Heart right ventricle (tissue), 16 donors: ENCODE measurements around the gene E4F1. TPM values are rescaled to one million over a fixed set of nuclear protein-coding genes. Genes with fewer than 3 reads are reported as not detected.
A peak's percentile ranks its signal among the peaks of the same experiment; 100 is the strongest.

Experiments used
- ATAC-seq, 8 donors: fragments of 200-7000 bp; cut with Tn5 transposase; one replicate each; pipeline ENCODE4 v1.9.1; 2020; ENCODE audit warnings: mild to moderate bottlenecking in 8 of 8, moderate library complexity in 8 of 8, moderate number of reproducible peaks in 1 of 8
- DNase-seq, 2 donors: peaks; one replicate each; pipeline ENCODE4 v3.0.0-alpha.2; 2020
- H3K27ac ChIP-seq, 10 donors: fragments of 200-600 bp; sonication (generic) in 2 of 10; one replicate each; pipeline versions ENCODE4 v1.5.0 to v1.8.0; 2020 to 2022; ENCODE audit warnings: mild to moderate bottlenecking in 3 of 10
- H3K27me3 ChIP-seq, 7 donors: fragments of 200-600 bp; one replicate each; pipeline ENCODE4 v1.8.0; 2021 to 2022; ENCODE audit warnings: mild to moderate bottlenecking in 2 of 7
- H3K36me3 ChIP-seq, 9 donors: fragments of 200-600 bp; sonication (generic) in 1 of 9; one replicate each; pipeline versions ENCODE4 v1.5.0 to v1.8.0; 2020 to 2022; ENCODE audit warnings: mild to moderate bottlenecking in 2 of 9
- H3K4me1 ChIP-seq, 9 donors: fragments of 200-600 bp; sonication (generic) in 1 of 9; one replicate each; pipeline versions ENCODE4 v1.5.0 to v1.8.0; 2020 to 2022; ENCODE audit warnings: mild to moderate bottlenecking in 4 of 9
- H3K4me3 ChIP-seq, 10 donors: fragments of 200-600 bp; sonication (generic) in 2 of 10; one replicate each; pipeline versions ENCODE4 v1.5.0 to v1.8.0; 2020 to 2022; ENCODE audit warnings: mild to moderate bottlenecking in 7 of 10, moderate library complexity in 2 of 10
- H3K9me3 ChIP-seq, 11 donors: fragments of 200-600 bp in 10 of 11; sonication (generic) in 2 of 11; one replicate each; pipeline versions ENCODE4 v1.5.0 to v1.8.0; 2013 to 2022; ENCODE audit warnings: mild to moderate bottlenecking in 2 of 11, control low read depth in 1 of 11, moderate library complexity in 1 of 11
- CTCF ChIP-seq, 9 donors: fragments of 200-600 bp; sonication (generic) in 2 of 9; IDR thresholded peaks; one replicate each; pipeline versions ENCODE4 v1.5.0 to v1.8.0; 2021 to 2022; ENCODE audit warnings: antibody characterized with exemption in 9 of 9, mild to moderate bottlenecking in 5 of 9, moderate library complexity in 1 of 9
- WGBS, 2 donors: extraction: QIAGEN DNeasy Blood & Tissue Kit; methylation state at CpG; one replicate each; pipeline ENCODE4 v1.1.7; 2013; ENCODE audit warnings: inconsistent platforms in 1 of 2; 5-methylcytosine and 5-hydroxymethylcytosine counted together
- intact Hi-C, 10 donors: fragments of 100-400 bp; cut with DNase I; formaldehyde crosslinking; loops; one replicate each; pipeline versions ENCODE4 v1.11.1 to v1.14.2; 2022
- polyA plus RNA-seq, 2 donors: library from polyadenylated mRNA; stranded (reverse); fragments of 200-250 nt; gene quantifications; one replicate each; pipeline ENCODE4 v1.2.3, GENCODE V29; 2013
- total RNA-seq, 10 donors: library from RNA; stranded (reverse); fragmentation: NEBNext Ultra II Directional in 3 of 10; extraction: Animal tissue kit (Norgen Biotek cat#: 25700) in 3 of 10; gene quantifications; one replicate each; pipeline versions ENCODE4 v1.2.1 to v1.2.4, GENCODE V29; 2021 to 2023
- donor health status: Arrhythmogenic right ventricular cardiomyopathy.
- donor health status: ischemic (EF 13 %, LVEDD 7.1; RV severe dilation, severe dysfunction).
- donor health status: healthy with polysubstance abuse.
- donor health status: DM: no; HTN: yes; CAD: no.
- donor health status: DM: no; HTN: no; CAD: no.
- donor health status: ischemic (EF 25% LVEDD 6.9; RV normal size, moderate dysfunction).
- donor health status: ischemic (EF 25% LVEDD 5.7; RV mildly dilated, moderate dysfunction).
- donor health status: healthy.
- donor health status: DM: yes; HTN: yes; CAD: no.
- donor health status: Ischemic cardiomyopathy.
- donor health status: ischemic (EF 35%, LVEDD 5.7; RV mildly dilated, moderate dysfunction).
- donor health status: nonischemic (EF 11% LVEDD 7.7; RV severe dilation, severe dysfunction).
- donor health status: DM: yes; HTN: yes; CAD: no.
- donor health status: PGD.
- donor health status: ischemic (EF 29% LVEDD 5.4; RV normal size, mild dysfunction).
- donor health status: nonischemic (EF 23%, LVEDD 6.1; RV moderate dilation, normal function).

Gene E4F1
- total and polyA plus RNA-seq, 12 donors = 8.4 to 34.8 (median 10.9) TPM

GRCh38 chr16:2189252-2189893 lies 34.0 kb upstream of the E4F1 start:
- WGBS, 2 donors = 89 to 90% methylated on average over 24 to 25 of the region's 25 CpGs

GRCh38 chr16:2190002-2190658 lies 33.3 kb upstream of the E4F1 start:
- Histone ChIP-seq H3K4me1 (peaks cover 0 to 3% (median 2%) of the 10 kb centered on the region in 9 donors), H3K9me3 (no peaks in the 10 kb centered on the region), H3K36me3 (no peaks in the 10 kb centered on the region), H3K27ac (no peak overlapping the region), H3K4me3 (no peak overlapping the region), H3K27me3 (peaks cover 2 to 19% (median 15%) of the 10 kb centered on the region in 7 donors)
- intact Hi-C loops = loop anchor here in 1 of 10 donors (10.0 kb wide), 1 partner anchor 315 kb away; no protein-coding TSS in a partner anchor
- DNase-seq (no peak), ATAC-seq (no peak)
- 86 to 87% methylated on average over 24 of the region's 24 CpGs for WGBS, 2 donors
- no peak for TF ChIP-seq CTCF (IDR thresholded peaks at IDR 0.05)

More at GRCh38 chr16:2189252-2189893, 34.0 kb upstream of the E4F1 start:
- H3K36me3 ChIP-seq = no peaks in the 10 kb centered on the region
- intact Hi-C loops = no loop called here
- H3K9me3 ChIP-seq = no peaks in the 10 kb centered on the region
- no peaks in the 10 kb centered on the region for H3K4me1 ChIP-seq
- no peak overlapping the region for H3K27ac ChIP-seq
- DNase-seq (no peak), ATAC-seq (no peak)
- H3K27me3 ChIP-seq = peaks cover 0 to 11% (median 7%) of the 10 kb centered on the region in 7 donors
- no peak for TF ChIP-seq CTCF (IDR thresholded peaks at IDR 0.05)
- H3K4me3 ChIP-seq = no peak overlapping the region

- H3K4me1 ChIP-seq = peaks cover 4 to 10% (median 9%) of the 10 kb centered on the region in 9 donors
- no peak for DNase-seq
- H3K27me3 ChIP-seq = peaks cover 8 to 26% (median 22%) of the 10 kb centered on the region in 7 donors
- WGBS, 2 donors = 71 to 72% methylated on average over 24 to 25 of the region's 25 CpGs
- intact Hi-C loops = loop anchor here in 1 of 10 donors (10.0 kb wide), 1 partner anchor 314 kb away; no protein-coding TSS in a partner anchor
- peak in 1 of 8 donors; percentile 3 for ATAC-seq
- no peak overlapping the region for H3K4me3 ChIP-seq
- TF ChIP-seq CTCF (IDR thresholded peaks at IDR 0.05) = no peak
- H3K9me3 ChIP-seq = no peaks in the 10 kb centered on the region
- H3K27ac ChIP-seq = no peak overlapping the region
- no peaks in the 10 kb centered on the region for H3K36me3 ChIP-seq
Observed at GRCh38 chr16:2190659-2191445, 32.5 kb upstream of the E4F1 start.

- DNase-seq (no peak), ATAC-seq (peak in 2 of 8 donors; percentile 27 to 31)
- no peak overlapping the region for H3K4me3 ChIP-seq
- 46 to 62% methylated on average over 11 of the region's 11 CpGs for WGBS, 2 donors
- H3K9me3 ChIP-seq = no peaks in the 10 kb centered on the region
- no peaks in the 10 kb centered on the region for H3K36me3 ChIP-seq
- H3K27me3 ChIP-seq = peaks cover 10 to 28% (median 26%) of the 10 kb centered on the region in 7 donors
- no peak overlapping the region for H3K27ac ChIP-seq
- intact Hi-C loops = loop anchor here in 1 of 10 donors (10.0 kb wide), 1 partner anchor 313 kb away; no protein-coding TSS in a partner anchor
- no peak for TF ChIP-seq CTCF (IDR thresholded peaks at IDR 0.05)
- peaks cover 4 to 12% (median 10%) of the 10 kb centered on the region in 9 donors for H3K4me1 ChIP-seq
Observed at GRCh38 chr16:2191446-2191706, 32.0 kb upstream of the E4F1 start.
